ENCODE measurements around the gene PDE1A. TPM values are rescaled to one million over a fixed set of nuclear protein-coding genes. Genes with fewer than 3 reads are reported as not detected.

PDE1A gene
- total RNA-seq, 2 donors from 2014 or later, result 0.31 TPM; not detected in 1

DNA sequence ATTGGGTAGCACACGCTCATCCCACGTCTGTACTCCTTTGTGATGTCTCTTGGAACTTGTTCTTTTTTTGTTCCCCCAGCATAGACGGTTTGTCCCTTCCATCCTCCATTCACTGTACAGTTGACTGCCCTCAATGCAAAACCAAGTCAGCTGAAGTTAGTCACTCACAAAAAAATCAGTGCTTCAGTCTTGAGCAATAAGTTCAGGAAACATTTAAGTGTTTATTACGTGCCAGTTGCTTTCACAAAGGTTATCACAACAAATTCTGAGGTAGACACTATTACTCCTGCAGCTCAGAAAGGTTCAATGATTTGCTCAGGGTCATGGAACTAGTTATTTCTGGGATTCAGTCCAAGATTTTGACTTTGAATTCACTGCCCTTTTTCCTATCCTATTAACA lies 102.2 kb downstream of the PDE1A start:
- H3K4me3 Mint-ChIP-seq, result no peak overlapping the region
- no peaks in the 10 kb centered on the region for H3K27me3 Mint-ChIP-seq (ENCODE audit: insufficient read depth)
- H3K27ac ChIP-seq (ENCODE audit: low read depth, low read length), result no peak overlapping the region
- H3K27me3 ChIP-seq (ENCODE audit: control insufficient read depth, insufficient read depth, low read length, poor library complexity, severe bottlenecking), result no peaks in the 10 kb centered on the region
- DNase-seq, result no peak
- no peak overlapping the region for H3K27ac Mint-ChIP-seq
- H3K36me3 ChIP-seq (ENCODE audit: control insufficient read depth, insufficient read depth, low read length), result no peaks in the 10 kb centered on the region
- no peak overlapping the region for H3K9ac ChIP-seq (ENCODE audit: extremely low read depth, low read length, poor library complexity, severe bottlenecking)
- WGBS, 2 experiments (ENCODE audit: insufficient coverage in 1 of 2, insufficient read length in 1 of 2), result 85 to 95% methylated on average over 4 of the region's 4 CpGs
- no peaks in the 10 kb centered on the region for H3K4me1 Mint-ChIP-seq
- no peaks in the 10 kb centered on the region for H3K4me1 ChIP-seq (ENCODE audit: control insufficient read depth, insufficient read depth, low read length)
- H3K9me3 ChIP-seq (ENCODE audit: control insufficient read depth, low read length), result no peaks in the 10 kb centered on the region
- no peaks in the 10 kb centered on the region for H3K9me3 Mint-ChIP-seq
- H3K36me3 Mint-ChIP-seq (ENCODE audit: low read depth), result no peaks in the 10 kb centered on the region
- H3K4me3 ChIP-seq (ENCODE audit: low read length), result no peak overlapping the region
- TF ChIP-seq, protein P1, sequence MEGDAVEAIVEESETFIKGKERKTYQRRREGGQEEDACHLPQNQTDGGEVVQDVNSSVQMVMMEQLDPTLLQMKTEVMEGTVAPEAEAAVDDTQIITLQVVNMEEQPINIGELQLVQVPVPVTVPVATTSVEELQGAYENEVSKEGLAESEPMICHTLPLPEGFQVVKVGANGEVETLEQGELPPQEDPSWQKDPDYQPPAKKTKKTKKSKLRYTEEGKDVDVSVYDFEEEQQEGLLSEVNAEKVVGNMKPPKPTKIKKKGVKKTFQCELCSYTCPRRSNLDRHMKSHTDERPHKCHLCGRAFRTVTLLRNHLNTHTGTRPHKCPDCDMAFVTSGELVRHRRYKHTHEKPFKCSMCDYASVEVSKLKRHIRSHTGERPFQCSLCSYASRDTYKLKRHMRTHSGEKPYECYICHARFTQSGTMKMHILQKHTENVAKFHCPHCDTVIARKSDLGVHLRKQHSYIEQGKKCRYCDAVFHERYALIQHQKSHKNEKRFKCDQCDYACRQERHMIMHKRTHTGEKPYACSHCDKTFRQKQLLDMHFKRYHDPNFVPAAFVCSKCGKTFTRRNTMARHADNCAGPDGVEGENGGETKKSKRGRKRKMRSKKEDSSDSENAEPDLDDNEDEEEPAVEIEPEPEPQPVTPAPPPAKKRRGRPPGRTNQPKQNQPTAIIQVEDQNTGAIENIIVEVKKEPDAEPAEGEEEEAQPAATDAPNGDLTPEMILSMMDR (conservative IDR thresholded peaks at IDR 0.05), result no peak

DNA sequence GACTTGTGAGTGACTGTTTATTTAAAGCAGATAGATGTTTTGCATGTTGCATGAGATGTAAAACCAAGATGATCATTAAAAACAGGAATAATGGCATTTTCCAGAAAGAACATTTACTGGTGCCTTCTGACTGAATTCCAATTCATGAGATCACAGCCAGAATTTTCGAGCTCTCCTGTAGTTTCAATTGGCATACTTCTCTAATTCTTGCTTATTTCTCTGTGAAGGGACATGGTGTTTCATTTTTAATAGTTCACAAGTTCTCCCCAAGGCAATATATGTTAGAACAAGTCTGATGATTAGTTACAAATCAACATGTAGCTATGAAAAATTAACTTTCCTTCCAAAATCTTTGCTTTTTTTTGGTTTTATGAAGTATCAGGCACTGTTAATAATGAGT lies 105.7 kb downstream of the PDE1A start:
- Histone ChIP-seq H3K36me3 (ENCODE audit: control insufficient read depth, insufficient read depth, low read length) (no peaks in the 10 kb centered on the region), H3K4me1 (ENCODE audit: control insufficient read depth, insufficient read depth, low read length) (no peaks in the 10 kb centered on the region), H3K27ac (ENCODE audit: low read depth, low read length) (no peak overlapping the region), H3K27me3 (ENCODE audit: control insufficient read depth, insufficient read depth, low read length, poor library complexity, severe bottlenecking) (no peaks in the 10 kb centered on the region), H3K9me3 (ENCODE audit: control insufficient read depth, low read length) (no peaks in the 10 kb centered on the region), H3K4me3 (ENCODE audit: low read length) (no peak overlapping the region), H3K9ac (ENCODE audit: extremely low read depth, low read length, poor library complexity, severe bottlenecking) (no peak overlapping the region)
- Mint-ChIP-seq H3K4me1 (no peaks in the 10 kb centered on the region), H3K27ac (no peak overlapping the region), H3K27me3 (ENCODE audit: insufficient read depth) (no peaks in the 10 kb centered on the region), H3K36me3 (ENCODE audit: low read depth) (no peaks in the 10 kb centered on the region), H3K9me3 (no peaks in the 10 kb centered on the region), H3K4me3 (no peak overlapping the region)
- no peak for DNase-seq
- TF ChIP-seq, protein P1 (conservative IDR thresholded peaks at IDR 0.05), result no peak
- 88% methylated on average over 1 of the region's 1 CpG; no CpG with 5 or more reads in 1 of the 2 experiments for WGBS, 2 experiments (ENCODE audit: insufficient coverage in 1 of 2, insufficient read length in 1 of 2)

DNA sequence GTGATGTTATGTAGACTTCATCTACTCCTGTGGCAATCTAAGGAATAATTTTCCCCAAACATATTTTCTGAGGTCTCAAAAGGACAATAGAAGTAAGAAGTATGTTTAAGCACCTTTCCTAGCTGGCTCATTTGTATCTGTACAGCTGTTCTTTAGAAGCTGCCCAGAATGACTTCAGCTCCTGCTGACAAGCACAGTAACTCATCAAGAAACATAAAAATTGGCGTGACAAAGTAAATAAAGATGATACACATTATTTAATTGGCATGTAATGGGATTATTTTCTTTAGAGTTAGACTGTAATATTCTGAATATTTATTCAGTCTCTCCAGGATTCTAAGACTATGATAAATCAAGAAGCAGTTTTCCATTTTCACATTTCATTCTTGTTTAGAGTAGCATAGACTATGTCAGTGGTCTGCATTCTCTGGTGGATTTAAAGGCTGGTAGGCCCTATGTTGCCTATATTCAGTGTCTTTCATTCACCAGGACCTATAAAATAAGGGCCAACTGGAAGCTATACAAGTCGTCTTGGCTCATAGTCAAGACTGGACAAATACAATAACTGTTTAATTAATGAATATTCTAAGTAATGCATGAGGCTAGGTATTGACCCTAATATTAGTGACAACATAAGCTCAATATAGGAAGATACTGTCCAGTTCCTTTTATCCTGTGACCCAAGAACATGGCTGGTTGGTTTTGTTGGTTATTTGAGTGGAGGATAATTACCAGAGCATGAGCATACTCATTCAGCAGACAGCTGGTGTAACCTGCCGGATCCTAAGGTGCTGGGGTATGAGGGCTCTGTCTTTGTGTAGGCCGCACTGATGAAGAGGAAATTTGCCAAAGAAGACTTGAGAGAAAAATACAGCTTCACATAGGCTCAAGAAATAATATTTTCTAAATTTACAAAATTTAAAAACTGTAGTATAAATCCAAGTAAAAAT lies 107.0 kb downstream of the PDE1A start:
- no peaks in the 10 kb centered on the region for H3K9me3 ChIP-seq (ENCODE audit: control insufficient read depth, low read length)
- H3K36me3 ChIP-seq (ENCODE audit: control insufficient read depth, insufficient read depth, low read length), result no peaks in the 10 kb centered on the region
- H3K36me3 Mint-ChIP-seq (ENCODE audit: low read depth), result no peaks in the 10 kb centered on the region
- H3K9ac ChIP-seq (ENCODE audit: extremely low read depth, low read length, poor library complexity, severe bottlenecking), result no peak overlapping the region
- TF ChIP-seq, protein P1 (conservative IDR thresholded peaks at IDR 0.05), result no peak
- no peak for DNase-seq
- no peaks in the 10 kb centered on the region for H3K27me3 Mint-ChIP-seq (ENCODE audit: insufficient read depth)
- H3K27me3 ChIP-seq (ENCODE audit: control insufficient read depth, insufficient read depth, low read length, poor library complexity, severe bottlenecking), result no peaks in the 10 kb centered on the region
- no peak overlapping the region for H3K4me3 ChIP-seq (ENCODE audit: low read length)
- no peak overlapping the region for H3K27ac Mint-ChIP-seq
- H3K4me1 ChIP-seq (ENCODE audit: control insufficient read depth, insufficient read depth, low read length), result no peaks in the 10 kb centered on the region
- 80 to 92% methylated on average over 2 to 4 of the region's 4 CpGs for WGBS, 2 experiments (ENCODE audit: insufficient coverage in 1 of 2, insufficient read length in 1 of 2)
- H3K4me3 Mint-ChIP-seq, result no peak overlapping the region
- H3K9me3 Mint-ChIP-seq, result no peaks in the 10 kb centered on the region
- no peak overlapping the region for H3K27ac ChIP-seq (ENCODE audit: low read depth, low read length)
- no peaks in the 10 kb centered on the region for H3K4me1 Mint-ChIP-seq
